GM20000 (cell line): ENCODE data around the gene PCDHGC5.

Source experiments
- DNase-seq: peaks from one replicate; pipeline ENCODE4 v3.0.0; 2012; ENCODE audit warnings: low spot score
- TF ChIP-seq, protein P1 (sequence below): IDR thresholded peaks from 2 replicates; pipeline ENCODE4 v1.5.1; 2012; ENCODE audit warnings: mild to moderate bottlenecking, control low read depth; ENCODE audit errors: extremely low read depth, missing control alignments

The PCDHGC5 gene

DNA sequence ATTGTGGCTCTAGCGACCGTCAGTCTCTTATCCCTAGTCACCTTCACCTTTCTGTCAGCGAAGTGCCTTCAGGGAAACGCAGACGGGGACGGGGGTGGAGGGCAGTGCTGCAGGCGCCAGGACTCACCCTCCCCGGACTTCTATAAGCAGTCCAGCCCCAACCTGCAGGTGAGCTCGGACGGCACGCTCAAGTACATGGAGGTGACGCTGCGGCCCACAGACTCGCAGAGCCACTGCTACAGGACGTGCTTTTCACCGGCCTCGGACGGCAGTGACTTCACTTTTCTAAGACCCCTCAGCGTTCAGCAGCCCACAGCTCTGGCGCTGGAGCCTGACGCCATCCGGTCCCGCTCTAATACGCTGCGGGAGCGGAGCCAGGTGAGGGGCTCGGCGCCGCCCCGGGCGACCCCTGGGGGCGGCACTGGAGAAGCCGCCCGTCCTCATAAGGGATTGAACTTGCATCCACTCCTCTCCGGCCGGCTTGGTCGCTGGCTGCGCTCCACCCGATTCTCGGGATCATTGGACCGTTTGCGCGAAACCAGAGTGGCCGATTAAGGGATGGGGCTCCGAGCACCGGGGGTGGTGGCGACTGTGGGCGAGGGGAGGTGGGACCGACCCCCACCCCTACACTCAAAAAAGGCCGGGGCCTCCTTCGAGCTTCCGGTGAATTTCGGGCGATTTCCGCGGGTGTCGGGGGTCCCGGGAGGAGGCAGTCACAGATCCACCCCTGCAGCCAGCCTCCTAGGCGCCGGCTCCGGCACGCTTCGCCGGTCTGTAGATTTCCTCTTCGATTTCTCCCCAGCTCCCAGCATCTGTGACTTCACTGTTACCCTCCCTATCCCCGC is 2.7 kb downstream of the PCDHGC5 start:
- TF ChIP-seq, protein P1, sequence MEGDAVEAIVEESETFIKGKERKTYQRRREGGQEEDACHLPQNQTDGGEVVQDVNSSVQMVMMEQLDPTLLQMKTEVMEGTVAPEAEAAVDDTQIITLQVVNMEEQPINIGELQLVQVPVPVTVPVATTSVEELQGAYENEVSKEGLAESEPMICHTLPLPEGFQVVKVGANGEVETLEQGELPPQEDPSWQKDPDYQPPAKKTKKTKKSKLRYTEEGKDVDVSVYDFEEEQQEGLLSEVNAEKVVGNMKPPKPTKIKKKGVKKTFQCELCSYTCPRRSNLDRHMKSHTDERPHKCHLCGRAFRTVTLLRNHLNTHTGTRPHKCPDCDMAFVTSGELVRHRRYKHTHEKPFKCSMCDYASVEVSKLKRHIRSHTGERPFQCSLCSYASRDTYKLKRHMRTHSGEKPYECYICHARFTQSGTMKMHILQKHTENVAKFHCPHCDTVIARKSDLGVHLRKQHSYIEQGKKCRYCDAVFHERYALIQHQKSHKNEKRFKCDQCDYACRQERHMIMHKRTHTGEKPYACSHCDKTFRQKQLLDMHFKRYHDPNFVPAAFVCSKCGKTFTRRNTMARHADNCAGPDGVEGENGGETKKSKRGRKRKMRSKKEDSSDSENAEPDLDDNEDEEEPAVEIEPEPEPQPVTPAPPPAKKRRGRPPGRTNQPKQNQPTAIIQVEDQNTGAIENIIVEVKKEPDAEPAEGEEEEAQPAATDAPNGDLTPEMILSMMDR = no peak
- DNase-seq = peak; percentile 31

DNA sequence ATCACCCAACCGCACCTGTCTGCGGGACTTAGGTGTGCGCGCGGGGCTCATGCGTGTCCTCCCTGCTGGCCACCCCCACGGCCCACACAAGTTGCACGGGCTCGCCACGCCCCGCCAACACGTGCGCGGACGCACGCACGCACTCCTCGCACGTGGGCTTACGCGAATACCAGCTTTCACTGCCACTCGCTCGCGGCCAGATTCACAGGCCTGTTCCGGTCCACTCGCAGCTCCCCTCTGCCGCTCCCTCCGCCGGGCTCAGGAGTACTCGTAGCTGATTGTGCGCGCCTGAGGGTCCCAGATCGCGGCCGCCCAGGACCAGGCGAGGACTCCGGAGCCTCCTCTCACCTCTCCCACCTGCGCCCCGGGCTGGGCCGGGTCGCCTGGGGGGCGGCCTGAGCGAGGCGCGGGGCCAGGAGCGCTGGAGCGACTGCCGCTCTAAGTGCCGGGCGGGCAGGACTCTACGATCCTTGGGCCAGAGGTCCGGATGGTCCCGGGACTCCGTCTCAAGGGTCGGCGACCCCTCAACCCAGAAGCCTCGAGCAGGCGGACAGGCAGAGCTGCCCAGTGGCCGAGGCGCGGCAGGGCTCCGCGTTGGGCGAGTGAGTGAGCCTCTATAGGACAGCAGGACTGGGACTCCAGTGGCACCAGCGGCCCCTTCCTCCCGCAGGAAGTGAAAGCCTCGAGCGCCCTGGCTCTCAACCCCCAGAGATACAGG is 3.4 kb downstream of the PCDHGC5 start:
- TF ChIP-seq, protein P1 = no peak
- DNase-seq = peak; percentile 74

DNA sequence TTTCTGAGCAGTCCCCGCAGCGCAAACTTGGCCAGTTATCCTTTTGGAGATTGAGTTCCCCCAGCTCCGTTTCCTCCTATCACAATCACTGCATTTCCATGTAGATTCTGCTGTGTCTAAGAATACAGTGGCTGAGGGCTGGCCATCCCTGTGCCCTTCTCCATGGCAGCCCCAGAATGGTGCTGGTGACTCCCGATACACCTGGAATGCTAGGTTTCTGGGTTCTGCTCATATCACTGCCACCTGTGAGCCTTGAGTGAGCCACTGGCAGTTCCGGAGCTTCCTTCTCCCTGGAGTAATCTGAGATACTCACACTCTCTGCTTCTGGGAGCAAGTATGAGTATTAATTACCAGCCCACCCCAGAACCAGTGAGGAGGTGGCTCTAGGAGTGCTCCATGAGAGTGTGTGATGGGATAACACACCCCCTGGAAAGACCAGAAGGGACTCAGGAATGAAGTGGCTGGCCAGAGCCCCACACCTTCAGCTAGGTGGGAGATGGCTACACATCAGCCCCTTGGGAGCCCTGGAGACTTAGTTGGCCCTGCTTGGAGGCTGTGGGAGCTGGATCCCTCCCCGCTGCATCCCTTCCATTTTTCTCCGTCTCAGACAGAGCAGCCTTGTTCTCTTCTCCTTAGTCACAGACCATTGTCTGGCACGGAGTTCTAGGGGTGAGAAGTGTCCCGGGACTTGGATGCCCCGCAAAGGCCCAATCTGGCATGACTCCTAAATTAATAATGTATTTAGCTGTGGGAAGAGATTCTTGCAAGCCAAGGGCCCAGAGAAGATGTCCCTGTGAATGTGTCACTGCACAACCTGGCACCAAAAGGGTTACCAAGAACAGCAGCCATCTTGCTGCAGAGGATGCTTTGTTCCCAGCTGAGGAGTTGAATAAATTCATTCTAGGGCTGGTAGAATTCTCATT is 4.9 kb downstream of the PCDHGC5 start:
- TF ChIP-seq, protein P1 = no peak
- no peak for DNase-seq

GRCh38 chr5:141494761-141495452 is 6.0 kb downstream of the PCDHGC5 start:
- DNase-seq = no peak
- TF ChIP-seq, protein P1 = no peak

DNA sequence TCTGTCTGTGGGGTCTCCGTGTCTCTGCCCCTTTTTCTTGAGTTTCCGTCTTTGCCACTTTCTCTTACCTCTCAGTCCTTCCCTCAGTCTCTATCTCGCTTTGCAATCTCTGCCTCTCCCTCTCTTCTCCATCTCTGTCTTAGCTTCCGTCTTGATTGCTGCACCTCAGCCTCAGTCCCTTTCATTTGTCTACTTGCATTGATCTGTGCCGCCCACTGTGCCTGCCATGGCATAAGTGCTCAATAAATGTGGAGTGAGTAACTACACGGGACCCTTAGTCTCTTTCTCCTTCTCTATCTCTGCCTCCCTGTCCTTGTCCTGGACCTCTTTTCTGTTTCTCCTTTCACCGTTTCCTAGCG is 6.6 kb downstream of the PCDHGC5 start:
- TF ChIP-seq, protein P1 = no peak
- no peak for DNase-seq

DNA sequence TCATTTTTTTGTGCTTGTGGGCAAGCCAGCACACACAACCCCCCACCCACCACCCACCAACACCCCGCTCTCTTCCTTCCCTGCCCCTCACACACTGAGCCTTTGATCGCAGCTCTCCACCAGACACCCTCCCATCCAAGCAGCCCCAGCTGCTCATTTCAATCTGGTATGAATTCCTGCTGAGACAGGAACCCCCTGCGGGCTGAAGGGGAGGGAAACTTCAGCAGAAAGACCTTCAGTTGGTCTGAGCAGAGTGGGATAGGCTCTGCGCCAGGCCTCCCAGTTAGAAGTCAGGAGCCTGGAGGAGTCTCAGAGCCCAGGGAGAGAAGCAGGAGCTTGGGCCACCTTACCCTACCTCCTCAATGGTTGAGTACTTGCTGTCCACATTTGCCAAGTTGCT is 7.2 kb downstream of the PCDHGC5 start:
- no peak for DNase-seq
- TF ChIP-seq, protein P1 = no peak
